NT2/D1 (cell line): Measurements from ENCODE around the gene R3HCC1L.

ENCODE experiments used
- SUZ12 ChIP-seq: IDR thresholded peaks from 2 replicates; pipeline ENCODE4 v1.6.1; 2011; ENCODE audit not compliant: insufficient read length, insufficient read depth; ENCODE audit errors: extremely low read depth
- YY1 ChIP-seq: IDR thresholded peaks from 2 replicates; pipeline ENCODE4 v1.6.1; 2011; ENCODE audit not compliant: insufficient read length, insufficient read depth

GRCh38 chr10:98257198-98257597 lies 122.7 kb downstream of the R3HCC1L start:
- no peak for TF ChIP-seq SUZ12
- TF ChIP-seq YY1: no peak
